ENCODE data around the gene ATAD3C.
A peak's percentile ranks its signal among the peaks of the same experiment; 100 is the strongest.

The ATAD3C gene, protein sequence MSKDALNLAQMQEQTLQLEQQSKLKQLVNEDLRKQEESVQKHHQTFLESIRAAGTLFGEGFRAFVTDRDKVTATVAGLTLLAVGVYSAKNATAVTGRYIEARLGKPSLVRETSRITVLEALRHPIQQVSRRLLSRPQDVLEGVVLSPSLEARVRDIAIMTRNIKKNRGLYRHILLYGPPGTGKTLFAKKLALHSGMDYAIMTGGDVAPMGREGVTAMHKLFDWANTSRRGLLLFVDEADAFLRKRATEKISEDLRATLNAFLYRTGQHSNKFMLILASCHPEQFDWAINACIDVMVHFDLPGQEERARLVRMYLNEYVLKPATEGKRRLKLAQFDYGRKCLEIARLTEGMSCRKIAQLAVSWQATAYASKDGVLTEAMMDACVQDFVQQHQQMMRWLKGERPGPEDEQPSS

DNA sequence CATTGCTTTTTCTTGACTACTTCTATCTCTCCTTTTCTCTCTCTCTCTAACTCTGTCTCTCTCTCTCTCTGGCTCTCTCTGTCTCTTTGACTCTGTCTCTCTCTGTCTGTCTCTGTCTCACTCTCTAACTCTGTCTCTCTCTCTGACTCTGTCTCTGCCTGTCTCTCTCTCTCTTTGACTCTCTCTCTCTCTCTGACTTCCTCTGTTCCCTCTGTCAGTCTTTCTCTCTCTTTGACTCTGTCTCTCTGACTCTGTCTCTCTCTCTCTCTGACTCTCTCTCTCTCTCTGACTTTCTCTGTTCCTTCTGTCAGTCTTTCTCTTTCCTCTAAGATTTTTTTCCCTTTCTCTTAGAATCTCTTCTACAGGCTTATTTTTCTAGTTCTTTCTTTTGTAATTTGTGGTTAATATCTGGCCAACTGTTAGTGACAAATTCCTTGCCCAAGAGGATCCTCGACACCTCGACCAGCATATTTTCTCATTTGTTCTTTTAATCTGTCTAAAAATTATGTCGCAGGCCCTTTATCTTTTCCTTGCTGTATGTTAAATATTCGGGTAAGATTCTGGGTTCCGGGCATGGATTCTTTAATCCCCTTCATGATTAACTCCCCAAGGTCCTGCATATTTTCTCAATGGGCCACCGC lies at the start of gene ATAD3C:
ATAD3C (plus strand) TSS at position 591 of the 641 bp plus-strand sequence. CDS start 995 bp downstream, outside the sequence.
- Mint-ChIP-seq H3K4me3 (no peak within 1 kb of the TSS), H3K27ac (no peak within 1 kb of the TSS), H3K9me3 (no peaks in the 10 kb centered on the region), H3K36me3 (ENCODE audit: low read depth) (no peaks in the 10 kb centered on the region), H3K4me1 (peaks cover 6% of the 10 kb centered on the region), H3K27me3 (ENCODE audit: low read depth, poor library complexity) (peaks cover 7% of the 10 kb centered on the region)
- TF ChIP-seq, protein P1, sequence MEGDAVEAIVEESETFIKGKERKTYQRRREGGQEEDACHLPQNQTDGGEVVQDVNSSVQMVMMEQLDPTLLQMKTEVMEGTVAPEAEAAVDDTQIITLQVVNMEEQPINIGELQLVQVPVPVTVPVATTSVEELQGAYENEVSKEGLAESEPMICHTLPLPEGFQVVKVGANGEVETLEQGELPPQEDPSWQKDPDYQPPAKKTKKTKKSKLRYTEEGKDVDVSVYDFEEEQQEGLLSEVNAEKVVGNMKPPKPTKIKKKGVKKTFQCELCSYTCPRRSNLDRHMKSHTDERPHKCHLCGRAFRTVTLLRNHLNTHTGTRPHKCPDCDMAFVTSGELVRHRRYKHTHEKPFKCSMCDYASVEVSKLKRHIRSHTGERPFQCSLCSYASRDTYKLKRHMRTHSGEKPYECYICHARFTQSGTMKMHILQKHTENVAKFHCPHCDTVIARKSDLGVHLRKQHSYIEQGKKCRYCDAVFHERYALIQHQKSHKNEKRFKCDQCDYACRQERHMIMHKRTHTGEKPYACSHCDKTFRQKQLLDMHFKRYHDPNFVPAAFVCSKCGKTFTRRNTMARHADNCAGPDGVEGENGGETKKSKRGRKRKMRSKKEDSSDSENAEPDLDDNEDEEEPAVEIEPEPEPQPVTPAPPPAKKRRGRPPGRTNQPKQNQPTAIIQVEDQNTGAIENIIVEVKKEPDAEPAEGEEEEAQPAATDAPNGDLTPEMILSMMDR (IDR thresholded peaks at IDR 0.05) = no peak
- no peak for DNase-seq

DNA sequence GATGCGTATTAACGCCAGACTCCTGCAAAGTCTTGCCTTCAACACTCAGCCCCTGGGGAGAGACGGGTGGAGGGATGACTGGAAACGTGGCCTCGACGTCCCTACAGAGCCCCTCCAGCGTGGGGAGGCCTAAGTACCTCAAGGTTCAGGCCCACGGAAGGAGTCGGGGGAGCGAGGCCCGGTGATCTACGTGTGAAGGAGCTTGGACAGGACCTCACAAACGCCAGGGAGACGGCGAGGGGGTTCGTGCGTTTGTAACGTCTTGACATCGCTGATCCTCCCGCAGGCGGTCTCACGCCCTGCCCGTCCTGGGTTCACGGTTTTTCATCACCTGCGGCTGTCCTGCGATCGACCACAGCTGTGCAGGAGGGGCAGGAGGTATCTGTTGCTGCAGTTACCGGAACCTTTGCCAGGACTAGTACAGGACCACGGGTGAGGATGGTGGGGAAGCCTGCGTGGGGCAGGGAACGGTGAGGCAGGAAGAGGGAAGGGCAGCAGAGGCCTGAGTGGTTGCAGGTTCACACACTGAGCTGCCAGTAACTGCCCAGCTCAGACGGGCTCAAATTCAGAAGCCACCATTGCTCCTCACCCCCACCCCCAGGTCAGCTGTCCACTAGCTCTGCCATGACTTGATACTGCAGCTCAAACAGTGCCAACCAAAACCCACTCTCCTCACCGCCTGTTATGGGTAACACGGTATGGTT lies 49.5 kb upstream of the ATAD3C start:
- Mint-ChIP-seq H3K4me1 (peaks cover 46% of the 10 kb centered on the region), H3K27me3 (ENCODE audit: low read depth, poor library complexity) (peaks cover 2% of the 10 kb centered on the region), H3K4me3 (peak overlapping the region; percentile 97), H3K27ac (peak overlapping the region; percentile 92), H3K36me3 (ENCODE audit: low read depth) (peaks cover 49% of the 10 kb centered on the region), H3K9me3 (no peaks in the 10 kb centered on the region)
- TF ChIP-seq, protein P1 (IDR thresholded peaks at IDR 0.05) = no peak
- DNase-seq = no peak

DNA sequence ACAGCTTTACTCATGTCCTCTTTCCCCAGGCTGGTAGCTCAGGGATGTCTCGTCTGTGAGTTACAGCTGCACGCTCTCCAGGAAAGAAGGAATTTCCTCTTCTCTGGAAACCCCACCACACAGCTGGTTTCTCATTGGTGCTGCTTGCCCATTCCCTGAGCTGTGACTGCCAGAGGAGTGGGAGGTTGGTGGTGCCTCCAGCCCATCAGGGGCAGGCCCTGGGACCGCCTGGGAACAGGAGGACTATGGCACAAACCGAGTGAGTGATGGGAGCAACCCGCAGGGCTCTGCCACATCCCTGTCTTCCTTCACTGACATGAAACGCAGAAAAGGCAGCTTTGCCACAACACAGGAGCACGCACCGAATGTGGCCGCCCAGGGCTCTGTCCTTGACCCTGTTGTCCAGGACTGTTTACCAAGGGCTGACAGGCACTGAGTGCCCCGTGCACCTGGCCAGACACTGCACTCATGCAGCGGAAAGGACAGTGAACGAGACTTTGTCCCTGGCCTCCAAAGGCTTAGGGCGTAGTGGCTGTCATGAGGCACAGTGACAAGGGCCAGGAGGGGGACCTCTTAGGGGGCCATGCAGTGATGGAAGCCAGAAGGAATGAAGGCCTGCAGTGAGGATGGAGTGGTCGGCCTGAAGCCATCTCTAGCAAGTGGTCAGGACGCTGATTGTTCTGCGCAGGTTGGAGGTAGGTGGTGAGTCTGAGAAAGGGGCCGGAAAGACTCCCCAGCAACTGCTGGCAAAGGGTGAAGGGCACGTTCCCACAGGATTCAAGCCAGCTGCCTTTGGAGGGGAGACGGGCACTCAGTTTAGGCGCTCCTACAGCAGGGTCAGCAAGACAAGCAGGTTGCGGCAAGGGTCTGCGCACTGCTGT lies 48.7 kb upstream of the ATAD3C start:
- TF ChIP-seq, protein P1 (IDR thresholded peaks at IDR 0.05) = no peak
- peaks cover 2% of the 10 kb centered on the region for H3K27me3 Mint-ChIP-seq (ENCODE audit: low read depth, poor library complexity)
- H3K9me3 Mint-ChIP-seq = no peaks in the 10 kb centered on the region
- no peak overlapping the region for H3K27ac Mint-ChIP-seq
- H3K36me3 Mint-ChIP-seq (ENCODE audit: low read depth) = peaks cover 48% of the 10 kb centered on the region
- peaks cover 46% of the 10 kb centered on the region for H3K4me1 Mint-ChIP-seq
- no peak for DNase-seq
- peak overlapping the region; percentile 97 for H3K4me3 Mint-ChIP-seq

DNA sequence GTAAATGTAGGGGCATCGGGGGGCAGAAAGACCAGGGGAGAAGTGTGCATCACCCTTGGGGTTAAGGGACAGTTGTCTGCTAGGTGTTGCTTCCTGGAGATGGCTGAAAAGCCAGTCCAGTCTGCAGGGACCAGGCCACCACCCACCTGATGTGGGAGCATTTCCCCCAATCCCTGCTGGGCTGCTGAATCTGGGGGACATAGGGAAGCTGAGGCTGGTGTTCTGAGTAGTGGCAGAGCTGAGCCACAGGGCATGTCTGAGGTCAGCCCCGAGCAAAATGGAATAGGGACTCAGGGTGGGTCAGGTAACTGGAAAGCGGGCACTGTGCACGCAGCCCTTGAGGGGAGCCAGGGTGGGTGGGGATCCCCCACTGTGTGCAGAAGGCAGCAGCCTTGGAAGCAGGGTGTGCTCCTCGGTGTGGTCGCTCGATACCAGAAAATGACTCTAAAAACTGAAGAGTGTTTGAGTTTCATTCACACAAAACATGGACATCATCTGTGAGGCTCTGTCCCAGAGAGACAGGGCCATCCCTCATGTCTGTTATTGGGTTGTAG lies 48.0 kb upstream of the ATAD3C start:
- peaks cover 2% of the 10 kb centered on the region for H3K27me3 Mint-ChIP-seq (ENCODE audit: low read depth, poor library complexity)
- TF ChIP-seq, protein P1 (IDR thresholded peaks at IDR 0.05) = no peak
- peaks cover 53% of the 10 kb centered on the region for H3K4me1 Mint-ChIP-seq
- no peaks in the 10 kb centered on the region for H3K9me3 Mint-ChIP-seq
- no peak for DNase-seq
- peaks cover 47% of the 10 kb centered on the region for H3K36me3 Mint-ChIP-seq (ENCODE audit: low read depth)
- peak overlapping the region; percentile 63 for H3K4me3 Mint-ChIP-seq
- no peak overlapping the region for H3K27ac Mint-ChIP-seq
